Placental pericyte (primary cell): Measurements from ENCODE around the gene ASCL3. TPM values are rescaled to one million over a fixed set of nuclear protein-coding genes. Genes with fewer than 3 reads are reported as not detected.

ENCODE experiments used
- small RNA-seq: library from RNA; depleted of rRNA; stranded (forward); fragments of <200 nt; gene quantifications from one replicate; pipeline ENCODE3, GENCODE V24; 2012; ENCODE audit warnings: low replicate concordance
- total RNA-seq: library from RNA; depleted of rRNA; stranded (reverse); fragments of >200 nt; gene quantifications from 2 replicates; pipeline ENCODE4 v1.2.3, GENCODE V29; 2012

ASCL3 gene, protein sequence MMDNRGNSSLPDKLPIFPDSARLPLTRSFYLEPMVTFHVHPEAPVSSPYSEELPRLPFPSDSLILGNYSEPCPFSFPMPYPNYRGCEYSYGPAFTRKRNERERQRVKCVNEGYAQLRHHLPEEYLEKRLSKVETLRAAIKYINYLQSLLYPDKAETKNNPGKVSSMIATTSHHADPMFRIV
- total RNA-seq: not detected in 2 replicates

DNA sequence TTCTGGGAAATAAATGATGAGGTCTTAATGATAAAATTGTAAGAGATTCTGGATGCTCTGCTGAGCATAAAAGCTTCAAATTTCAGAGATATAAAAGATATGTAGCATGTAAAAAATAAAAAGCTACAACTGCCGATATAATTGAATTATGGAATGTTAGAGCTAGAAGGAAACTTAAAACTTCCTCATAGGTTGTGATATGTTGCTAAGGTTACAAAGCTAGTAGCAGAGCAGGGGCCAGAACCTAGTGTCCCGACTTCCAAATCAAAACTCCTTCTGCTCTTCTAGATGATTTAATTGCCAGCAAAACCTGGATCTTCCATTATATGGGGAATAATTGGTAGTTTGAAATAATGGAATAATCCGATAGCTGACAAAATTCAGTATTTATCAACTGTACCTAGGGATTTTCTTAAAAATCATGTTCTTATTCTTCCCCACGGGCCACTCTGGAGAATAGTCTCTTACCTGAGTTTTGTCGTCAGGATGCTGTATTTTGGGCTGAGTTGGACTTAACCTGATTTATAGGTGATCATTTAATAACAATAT lies at the start of gene ASCL3:
Gene ASCL3, minus strand, starts transcription at position 499 of the 549 bp plus-strand sequence. CDS start 4,855 bp downstream, outside the sequence.

DNA sequence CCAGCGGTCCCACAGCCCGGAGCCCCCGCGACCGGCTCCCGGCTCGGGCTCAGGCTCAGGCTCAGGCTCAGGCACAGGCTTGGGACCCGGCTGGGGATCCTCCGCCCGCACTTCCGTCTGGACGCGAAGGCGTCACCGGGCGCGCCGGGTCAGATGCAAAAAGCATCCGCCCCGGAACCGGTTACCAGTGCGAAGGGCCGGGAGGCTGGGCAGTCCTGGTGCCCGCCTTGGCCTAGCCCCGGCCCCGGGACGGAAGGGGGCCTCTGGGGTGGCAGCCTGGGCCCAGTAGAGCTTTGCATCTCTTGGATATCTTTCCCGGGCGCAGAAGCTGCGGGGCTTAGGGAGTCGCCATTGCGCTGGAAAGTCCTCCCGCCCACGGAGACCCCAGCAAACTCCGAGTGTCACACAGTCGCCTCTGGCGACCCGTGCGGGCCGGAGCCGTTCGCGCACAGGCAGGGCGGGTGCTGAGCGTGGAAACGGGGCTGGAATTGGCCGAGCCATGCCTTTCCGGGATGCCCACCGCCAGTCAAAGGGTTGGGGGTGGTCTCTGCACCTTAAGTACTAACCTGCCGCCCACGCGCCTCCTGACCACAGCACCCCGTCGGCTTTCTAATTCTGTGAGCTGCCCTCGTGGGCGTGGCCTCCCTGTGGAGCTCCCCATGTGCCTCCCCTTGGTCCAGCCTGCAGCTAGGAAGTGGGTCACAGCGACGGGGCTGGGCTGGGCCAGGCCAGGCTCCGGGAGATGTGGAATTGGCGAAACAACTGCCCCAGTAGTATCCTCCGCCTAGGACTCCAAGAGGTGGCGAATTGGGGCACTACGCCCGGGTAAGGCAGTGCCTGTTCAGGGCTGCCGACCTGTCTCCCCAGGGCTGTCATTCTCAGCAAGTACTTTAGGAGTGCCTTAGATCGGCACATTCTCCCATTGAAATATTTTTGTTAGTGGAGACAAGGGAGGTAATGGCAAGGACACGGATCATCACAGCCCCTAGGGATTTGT lies 21.8 kb upstream of the ASCL3 start, which contains the start of gene TMEM9B:
Gene TMEM9B, minus strand, starts transcription at position 119 of the 997 bp plus-strand sequence. CDS start 129 bp downstream, outside the sequence.

DNA sequence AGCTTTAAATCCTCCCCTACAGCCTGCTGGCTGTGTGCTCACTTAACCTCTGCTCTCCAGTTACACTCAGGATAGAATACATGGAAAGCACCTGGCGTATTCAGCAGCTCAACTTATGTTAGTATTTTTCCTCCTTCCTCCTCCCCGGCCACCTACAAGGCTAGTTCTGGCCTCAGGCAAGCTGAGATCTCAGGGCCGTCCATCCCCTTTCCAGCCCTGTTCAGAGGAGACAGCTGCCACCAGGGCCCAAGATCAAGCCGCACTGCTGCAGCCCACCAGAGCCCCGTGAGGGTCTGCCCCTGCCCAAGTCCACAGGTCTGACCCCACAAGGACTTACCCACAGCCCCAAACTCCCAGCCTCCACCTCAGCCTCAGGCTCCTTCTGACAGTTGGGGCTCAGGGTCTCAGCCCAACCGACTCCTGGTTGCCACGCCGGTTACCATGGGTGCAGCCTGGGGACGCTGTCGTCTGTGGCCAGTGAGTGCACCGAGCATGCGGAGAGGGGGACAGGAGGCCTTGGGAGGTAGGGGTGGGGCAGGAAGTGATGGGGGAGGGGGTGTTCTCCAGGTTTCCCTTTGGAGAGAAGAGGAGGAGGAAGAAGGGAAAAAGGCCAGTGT lies 10.1 kb downstream of the ASCL3 start, which contains the start of gene C11orf16:
Gene C11orf16, minus strand, starts transcription at position 384 of the 617 bp plus-strand sequence. CDS start 639 bp downstream, outside the sequence.

DNA sequence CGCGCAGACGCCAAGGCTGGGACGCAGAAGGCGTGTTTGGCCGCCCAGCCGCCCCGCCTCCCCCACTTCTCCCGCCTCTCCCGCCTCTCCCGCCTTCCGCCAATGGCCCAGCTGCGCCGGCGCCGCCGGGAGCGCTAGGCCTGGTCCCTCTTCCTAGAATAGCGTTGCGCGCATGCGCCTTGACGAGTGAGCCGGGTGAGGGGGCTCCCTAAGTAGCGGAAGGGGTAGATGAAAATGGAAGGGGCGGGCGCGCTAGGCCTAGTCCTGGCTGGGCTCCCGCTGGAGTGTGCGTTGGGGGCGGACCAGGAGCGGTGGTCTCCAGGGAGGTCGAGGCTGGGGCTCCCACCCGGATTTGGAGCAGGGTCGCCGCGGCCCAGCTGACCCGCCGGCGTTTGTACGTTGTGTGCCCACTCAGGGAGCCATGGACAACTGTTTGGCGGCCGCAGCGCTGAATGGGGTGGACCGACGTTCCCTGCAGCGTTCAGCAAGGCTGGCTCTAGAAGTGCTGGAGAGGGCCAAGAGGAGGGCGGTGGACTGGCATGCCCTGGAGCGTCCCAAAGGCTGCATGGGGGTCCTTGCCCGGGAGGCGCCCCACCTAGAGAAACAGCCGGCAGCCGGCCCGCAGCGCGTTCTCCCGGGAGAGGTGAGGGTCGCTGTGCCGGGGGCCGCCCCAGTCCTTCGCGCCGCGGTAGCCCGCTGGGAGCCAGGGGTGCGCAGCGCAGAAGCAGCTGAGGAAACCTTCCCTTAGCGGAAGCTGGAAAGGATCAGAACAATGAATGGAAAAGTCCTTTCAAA lies 31.6 kb downstream of the ASCL3 start, which contains the start of gene AKIP1:
Gene AKIP1, plus strand, starts transcription at position 161 of the 795 bp plus-strand sequence. Its CDS starts 261 bp downstream, at position 422.

Small RNA genes within 50 kb of the gene (small RNA-seq; reads per million reads assigned to genes)
- not detected for gene RF00019

Other genes starting within 250 kb of the ASCL3 start
- 28.7 and 54.8 TPM in 2 replicates for gene AKIP1, start 31.8 kb downstream of the ASCL3 start, total RNA-seq
- not detected in 2 replicates for gene C11orf16, start 10.1 kb downstream of the ASCL3 start, total RNA-seq
- gene TMEM9B, start 21.4 kb upstream of the ASCL3 start, total RNA-seq: 22.5 and 52.3 TPM in 2 replicates
- gene NRIP3, start 61.0 kb upstream of the ASCL3 start, total RNA-seq: 6.1 and 43.1 TPM in 2 replicates
- 0.86 and 2.6 TPM in 2 replicates for gene SCUBE2, start 148.6 kb upstream of the ASCL3 start, total RNA-seq